ENCODE measurements around the gene FBXW8.

Gene FBXW8

DNA sequence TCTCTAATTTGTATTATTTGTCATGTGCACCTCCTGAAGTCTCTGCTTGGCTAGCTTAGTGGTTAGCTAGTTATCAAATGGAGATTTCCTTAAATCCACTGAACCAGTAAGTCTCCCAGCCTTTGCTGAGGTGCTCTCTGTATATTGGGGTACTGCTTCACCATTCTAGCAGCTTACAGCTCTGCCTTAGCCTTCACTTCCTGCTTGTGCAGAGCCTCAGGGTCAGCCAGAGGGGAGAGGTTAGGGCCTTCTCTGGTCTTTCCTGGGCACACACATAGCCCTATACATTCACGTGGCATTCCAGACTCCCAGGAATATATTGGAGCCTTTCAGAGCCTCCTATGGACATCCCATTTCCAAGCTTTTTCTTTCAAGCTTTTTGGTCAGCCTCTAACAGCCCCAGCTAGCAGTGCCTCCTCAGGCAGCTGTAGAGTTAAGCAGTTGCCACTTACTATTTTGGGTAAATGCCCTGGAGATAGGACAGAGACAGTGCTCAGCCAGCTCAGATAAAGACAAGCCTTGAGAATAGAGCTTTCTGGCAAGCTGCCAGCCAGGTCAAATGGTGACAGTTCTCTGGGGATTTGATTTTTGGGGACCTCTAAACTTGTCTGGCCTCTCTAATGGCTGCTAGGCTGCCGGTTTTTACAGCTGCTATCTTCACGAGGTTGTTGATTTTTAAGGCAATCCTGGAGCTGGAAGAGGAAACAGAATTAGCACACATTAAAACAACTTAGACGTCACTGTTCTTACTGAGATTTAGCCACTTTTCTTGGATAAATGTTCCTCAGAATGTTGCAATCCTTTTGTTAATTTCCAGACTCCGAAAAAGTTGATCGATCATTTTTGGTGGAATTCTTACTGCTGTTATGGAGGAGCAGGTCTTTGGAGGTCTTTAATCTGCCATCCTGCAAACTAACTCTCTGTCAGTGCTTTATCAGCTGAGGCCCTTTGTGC is 32.9 kb downstream of the FBXW8 start:
- no peak overlapping the region for H3K4me3 ChIP-seq (ENCODE audit: low read depth, low read length)

GRCh38 chr12:116945886-116946550 is 35.3 kb downstream of the FBXW8 start:
- no peak overlapping the region for H3K4me3 ChIP-seq (ENCODE audit: low read depth, low read length)

More for the DNA sequence above, 32.9 kb downstream of the FBXW8 start:
- TF ChIP-seq, protein P1, sequence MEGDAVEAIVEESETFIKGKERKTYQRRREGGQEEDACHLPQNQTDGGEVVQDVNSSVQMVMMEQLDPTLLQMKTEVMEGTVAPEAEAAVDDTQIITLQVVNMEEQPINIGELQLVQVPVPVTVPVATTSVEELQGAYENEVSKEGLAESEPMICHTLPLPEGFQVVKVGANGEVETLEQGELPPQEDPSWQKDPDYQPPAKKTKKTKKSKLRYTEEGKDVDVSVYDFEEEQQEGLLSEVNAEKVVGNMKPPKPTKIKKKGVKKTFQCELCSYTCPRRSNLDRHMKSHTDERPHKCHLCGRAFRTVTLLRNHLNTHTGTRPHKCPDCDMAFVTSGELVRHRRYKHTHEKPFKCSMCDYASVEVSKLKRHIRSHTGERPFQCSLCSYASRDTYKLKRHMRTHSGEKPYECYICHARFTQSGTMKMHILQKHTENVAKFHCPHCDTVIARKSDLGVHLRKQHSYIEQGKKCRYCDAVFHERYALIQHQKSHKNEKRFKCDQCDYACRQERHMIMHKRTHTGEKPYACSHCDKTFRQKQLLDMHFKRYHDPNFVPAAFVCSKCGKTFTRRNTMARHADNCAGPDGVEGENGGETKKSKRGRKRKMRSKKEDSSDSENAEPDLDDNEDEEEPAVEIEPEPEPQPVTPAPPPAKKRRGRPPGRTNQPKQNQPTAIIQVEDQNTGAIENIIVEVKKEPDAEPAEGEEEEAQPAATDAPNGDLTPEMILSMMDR (IDR thresholded peaks at IDR 0.05; ENCODE audit: borderline replicate concordance, insufficient read depth, low read depth, low read length): no peak

GRCh38 chr12:116948298-116948697 is 37.5 kb downstream of the FBXW8 start:
- H3K4me3 ChIP-seq (ENCODE audit: low read depth, low read length): no peak overlapping the region
- TF ChIP-seq, protein P1 (IDR thresholded peaks at IDR 0.05; ENCODE audit: borderline replicate concordance, insufficient read depth, low read depth, low read length): no peak

More at GRCh38 chr12:116945886-116946550, 35.3 kb downstream of the FBXW8 start:
- TF ChIP-seq, protein P1 (IDR thresholded peaks at IDR 0.05; ENCODE audit: borderline replicate concordance, insufficient read depth, low read depth, low read length): no peak

GRCh38 chr12:116950628-116951325 is 40.0 kb downstream of the FBXW8 start:
- TF ChIP-seq, protein P1 (IDR thresholded peaks at IDR 0.05; ENCODE audit: borderline replicate concordance, insufficient read depth, low read depth, low read length): no peak
- H3K4me3 ChIP-seq (ENCODE audit: low read depth, low read length): no peak overlapping the region

DNA sequence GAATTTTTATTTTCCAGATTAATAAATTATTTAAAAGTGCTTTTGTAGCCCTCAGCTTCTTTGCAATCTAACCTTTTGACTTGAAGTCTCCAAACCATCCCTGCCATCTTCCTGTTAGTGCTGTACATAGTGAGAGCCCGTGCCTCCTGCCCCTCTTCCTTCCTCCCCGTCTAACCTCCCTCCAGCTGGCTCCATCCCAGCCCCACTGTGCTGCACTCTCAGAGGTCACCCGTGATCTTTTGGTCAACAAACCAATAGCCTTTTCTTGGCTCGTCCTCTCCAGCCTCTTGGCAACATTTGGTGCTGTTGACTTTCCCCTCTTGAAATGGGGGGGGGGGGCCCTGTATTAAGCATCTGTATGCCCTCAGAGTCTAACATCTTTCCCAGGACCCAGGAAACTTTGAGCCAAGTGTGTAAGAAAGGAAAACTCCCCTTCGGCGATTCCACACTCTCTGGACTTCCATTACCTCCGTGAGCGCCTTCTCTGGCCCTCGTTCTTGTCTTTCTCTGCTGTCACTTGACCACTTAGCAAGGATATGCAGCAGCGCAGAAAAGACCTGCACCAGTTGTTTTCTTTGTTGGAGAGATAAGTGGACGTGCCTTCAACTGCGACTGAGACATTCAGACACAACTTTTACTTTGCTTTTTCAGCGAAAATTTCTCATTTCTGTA is 44.1 kb downstream of the FBXW8 start:
- TF ChIP-seq, protein P1 (IDR thresholded peaks at IDR 0.05; ENCODE audit: borderline replicate concordance, insufficient read depth, low read depth, low read length): no peak
- no peak overlapping the region for H3K4me3 ChIP-seq (ENCODE audit: low read depth, low read length)

GRCh38 chr12:116955382-116956021 is 44.8 kb downstream of the FBXW8 start:
- no peak overlapping the region for H3K4me3 ChIP-seq (ENCODE audit: low read depth, low read length)
- TF ChIP-seq, protein P1 (IDR thresholded peaks at IDR 0.05; ENCODE audit: borderline replicate concordance, insufficient read depth, low read depth, low read length): 0 out of 2 replicates have a peak, but pooled peaks have one; percentile 6
